BLaER1 treated with 17β-estradiol and CSF1 and Interleukin-3, amounts not matched to agents 10 nM and 100 nM (cell line): ENCODE data around the gene CKLF.
A peak's percentile ranks its signal among the peaks of the same experiment; 100 is the strongest.

Experiments
- H3K27ac ChIP-seq, 11 experiments: shearing (Covaris generic); formaldehyde crosslinking; 2 replicates each; pipeline ENCODE4 v1.8.1; 2022
- H3K27me3 ChIP-seq, 11 experiments: shearing (Covaris generic); formaldehyde crosslinking; 2 replicates each; pipeline ENCODE4 v1.8.1; 2022
- H3K36me3 ChIP-seq, 11 experiments: shearing (Covaris generic); formaldehyde crosslinking; 2 replicates each; pipeline ENCODE4 v1.8.1; 2022
- H3K4me1 ChIP-seq, 10 experiments: shearing (Covaris generic); formaldehyde crosslinking; 2 replicates each; pipeline ENCODE4 v1.8.1; 2022
- H3K4me2 ChIP-seq, 11 experiments: shearing (Covaris generic); formaldehyde crosslinking; 2 replicates each; pipeline ENCODE4 v1.8.1; 2022
- H3K4me3 ChIP-seq, 10 experiments: shearing (Covaris generic); formaldehyde crosslinking; 2 replicates each; pipeline ENCODE4 v1.8.1; 2022
- H3K9ac ChIP-seq, 11 experiments: shearing (Covaris generic); formaldehyde crosslinking; 2 replicates each; pipeline ENCODE4 v1.8.1; 2022
- H3K9me3 ChIP-seq, 11 experiments: shearing (Covaris generic); formaldehyde crosslinking; replicated peaks in 1 of 11; 2 replicates each; pipeline ENCODE4 v1.8.1; 2022
- H4K20me1 ChIP-seq, 11 experiments: shearing (Covaris generic); formaldehyde crosslinking; 2 replicates each; pipeline ENCODE4 v1.8.1; 2022
- Cebpa-rat ChIP-seq, 11 experiments: shearing (Covaris generic); IDR thresholded peaks; 2 replicates each; pipeline ENCODE4 v1.8.1; 2022

The CKLF gene

GRCh38 chr16:66554021-66554420, 1.6 kb downstream of the CKLF start:
- peak overlapping the region in 10 of 11 experiments; percentile 88 to 99 (median 99); a peak in 16 of 22 replicates for H3K27ac ChIP-seq
- peaks cover 19 to 56% (median 40%) of the 10 kb centered on the region in 11 experiments; a peak in 20 of 22 replicates for H3K36me3 ChIP-seq
- no peaks in the 10 kb centered on the region for H3K27me3 ChIP-seq
- TF ChIP-seq Cebpa-rat (IDR thresholded peaks at IDR 0.05), result no peak
- H4K20me1 ChIP-seq, result peaks cover 0 to 45% (median 11%) of the 10 kb centered on the region in 11 experiments; a peak in 12 of 22 replicates
- H3K4me2 ChIP-seq, result peak overlapping the region; percentile 90 to 98 (median 96)
- H3K9ac ChIP-seq, result peak overlapping the region; percentile 74 to 98 (median 96); a peak in 19 of 22 replicates
- peaks cover 78 to 93% (median 84%) of the 10 kb centered on the region in 10 experiments for H3K4me1 ChIP-seq
- peak overlapping the region; percentile 64 to 89 (median 77); a peak in 19 of 20 replicates for H3K4me3 ChIP-seq
- H3K9me3 ChIP-seq, result no peaks in the 10 kb centered on the region

- Histone ChIP-seq H3K4me1 (peaks cover 73 to 93% (median 84%) of the 10 kb centered on the region in 10 experiments), H3K27ac (peak overlapping the region in 8 of 11 experiments; percentile 9 to 99 (median 99); a peak in 14 of 22 replicates)
- TF ChIP-seq Cebpa-rat (IDR thresholded peaks at IDR 0.05), result peak in 6 of 11 experiments; percentile 28 to 86 (median 66); a peak in 11 of 22 replicates
Observed at GRCh38 chr16:66554495-66554894, 2.1 kb downstream of the CKLF start.

DNA sequence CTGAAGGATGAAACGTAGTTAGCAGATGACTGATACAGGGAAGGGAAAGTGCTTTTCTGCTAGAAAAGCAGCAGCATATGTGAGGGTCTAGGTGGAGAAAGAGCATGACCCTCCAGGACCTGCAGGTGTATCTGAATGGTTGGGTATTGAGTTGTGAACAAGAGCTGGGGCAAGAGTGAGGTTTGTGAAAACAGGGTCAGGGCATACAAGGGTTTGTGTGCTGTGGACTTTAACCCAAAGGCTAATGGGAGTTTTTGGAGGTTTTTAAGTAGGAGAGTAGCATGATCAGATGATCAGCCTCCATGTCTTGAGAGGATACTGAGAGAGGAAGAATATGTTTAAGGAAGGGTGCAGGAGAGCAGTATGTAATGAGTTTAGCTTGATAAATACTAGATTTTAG, 7.7 kb downstream of the CKLF start:
- H4K20me1 ChIP-seq, result peaks cover 0 to 100% (median 54%) of the 10 kb centered on the region in 11 experiments; a peak in 18 of 22 replicates
- no peak for TF ChIP-seq Cebpa-rat (IDR thresholded peaks at IDR 0.05)
- H3K27me3 ChIP-seq, result no peaks in the 10 kb centered on the region
- H3K4me1 ChIP-seq, result peaks cover 65 to 92% (median 82%) of the 10 kb centered on the region in 10 experiments
- peak overlapping the region in 2 of 11 experiments; percentile 10 to 24; a peak in 1 of 22 replicates for H3K27ac ChIP-seq
- no peaks in the 10 kb centered on the region for H3K9me3 ChIP-seq
- no peak overlapping the region for H3K4me3 ChIP-seq
- 0 out of 22 replicates have a peak overlapping the region, but pooled peaks of 2 of the 11 experiments have one; percentile 2 to 9 for H3K9ac ChIP-seq
- H3K36me3 ChIP-seq, result peaks cover 75 to 100% (median 93%) of the 10 kb centered on the region in 11 experiments
- H3K4me2 ChIP-seq, result peak overlapping the region; percentile 16 to 96 (median 48); a peak in 21 of 22 replicates

More at GRCh38 chr16:66554495-66554894, 2.1 kb downstream of the CKLF start:
- H3K27me3 ChIP-seq, result no peaks in the 10 kb centered on the region
- H4K20me1 ChIP-seq, result peaks cover 0 to 49% (median 15%) of the 10 kb centered on the region in 11 experiments; a peak in 12 of 22 replicates
- H3K4me3 ChIP-seq, result peak overlapping the region in 8 of 10 experiments; percentile 68 to 88 (median 77); a peak in 14 of 20 replicates
- H3K9ac ChIP-seq, result peak overlapping the region in 8 of 11 experiments; percentile 74 to 98 (median 96); a peak in 12 of 22 replicates
- no peaks in the 10 kb centered on the region for H3K9me3 ChIP-seq
- peak overlapping the region; percentile 90 to 98 (median 96) for H3K4me2 ChIP-seq
- H3K36me3 ChIP-seq, result peaks cover 24 to 61% (median 44%) of the 10 kb centered on the region in 11 experiments; a peak in 20 of 22 replicates

DNA sequence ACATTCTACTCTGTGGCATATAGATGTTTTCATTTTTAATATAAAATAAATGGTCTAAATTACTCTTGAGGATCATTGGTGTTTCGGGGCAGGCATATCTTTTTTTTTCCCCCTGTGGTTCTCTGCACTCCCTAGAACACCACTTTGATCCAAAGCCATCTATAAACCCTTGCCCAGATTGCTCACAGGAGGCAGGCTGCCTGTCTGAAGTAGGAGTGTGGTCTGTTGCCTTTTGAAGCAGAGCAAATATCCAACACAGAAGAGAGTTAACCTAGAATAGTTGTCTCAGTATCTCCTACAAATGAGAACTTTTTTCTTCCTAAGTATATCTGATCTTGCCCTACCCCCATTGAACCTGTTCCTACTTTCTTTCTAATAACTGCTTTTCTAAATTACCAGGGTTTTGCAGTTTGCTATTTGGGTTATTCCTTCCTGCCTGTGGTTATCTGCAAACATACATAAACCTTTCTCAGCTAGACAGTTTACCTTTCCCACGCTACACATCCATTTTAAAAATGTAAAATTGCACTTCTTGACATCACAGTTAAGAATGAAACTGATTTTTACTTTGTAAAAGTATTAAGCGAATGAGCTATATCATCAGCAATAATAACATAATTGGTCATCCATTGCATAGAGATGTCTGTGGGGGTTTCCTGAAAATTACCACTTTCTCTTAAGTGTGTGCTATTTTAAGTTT, 9.2 kb downstream of the CKLF start:
- H3K4me3 ChIP-seq, result no peak overlapping the region
- H3K4me1 ChIP-seq, result peaks cover 51 to 79% (median 68%) of the 10 kb centered on the region in 10 experiments
- peak overlapping the region in 10 of 11 experiments; percentile 16 to 96 (median 38); a peak in 19 of 22 replicates for H3K4me2 ChIP-seq
- peak overlapping the region in 3 of 11 experiments; percentile 6 to 24 (median 8); a peak in 4 of 22 replicates for H3K27ac ChIP-seq
- H3K27me3 ChIP-seq, result no peaks in the 10 kb centered on the region
- TF ChIP-seq Cebpa-rat (IDR thresholded peaks at IDR 0.05), result no peak
- H3K36me3 ChIP-seq, result peaks cover 85 to 100% (median 96%) of the 10 kb centered on the region in 11 experiments
- peak overlapping the region in 7 of 11 experiments; percentile 2 to 22 (median 11); a peak in 5 of 22 replicates for H3K9ac ChIP-seq
- H3K9me3 ChIP-seq, result peaks cover 0 to 10% (median 6%) of the 10 kb centered on the region in 11 experiments; a peak in 15 of 22 replicates
- peaks cover 0 to 100% (median 64%) of the 10 kb centered on the region in 11 experiments; a peak in 18 of 22 replicates for H4K20me1 ChIP-seq

DNA sequence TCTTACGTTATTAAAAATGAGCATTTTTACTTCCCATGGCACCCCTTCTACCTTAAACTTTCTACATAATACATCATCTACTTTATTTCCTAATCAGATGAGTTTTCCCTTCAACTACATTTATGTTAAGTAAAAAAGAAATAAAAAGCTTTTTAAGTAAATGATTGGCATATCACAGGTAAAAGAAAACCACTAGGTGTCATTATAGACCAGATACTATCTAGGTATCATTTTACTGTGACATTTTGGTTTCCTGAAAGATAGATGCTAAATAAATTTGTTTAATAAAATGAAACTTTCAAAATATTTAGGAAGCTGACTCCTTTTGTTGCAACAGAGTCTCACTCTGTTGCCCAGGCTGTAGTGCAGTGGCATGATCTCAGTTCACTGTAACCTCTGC, 10.0 kb downstream of the CKLF start:
- Histone ChIP-seq H3K27ac (peak overlapping the region in 2 of 11 experiments; percentile 12 to 16; a peak in 1 of 22 replicates), H3K9ac (peak overlapping the region in 6 of 11 experiments; percentile 5 to 58 (median 22); a peak in 4 of 22 replicates), H3K36me3 (peaks cover 86 to 100% (median 97%) of the 10 kb centered on the region in 11 experiments), H3K9me3 (peaks cover 0 to 14% (median 12%) of the 10 kb centered on the region in 11 experiments; a peak in 16 of 22 replicates), H4K20me1 (peaks cover 0 to 95% (median 64%) of the 10 kb centered on the region in 11 experiments; a peak in 18 of 22 replicates), H3K4me2 (peak overlapping the region in 10 of 11 experiments; percentile 10 to 96 (median 47); a peak in 16 of 22 replicates), H3K4me3 (no peak overlapping the region), H3K4me1 (peaks cover 42 to 70% (median 60%) of the 10 kb centered on the region in 10 experiments), H3K27me3 (no peaks in the 10 kb centered on the region)
- no peak for TF ChIP-seq Cebpa-rat (IDR thresholded peaks at IDR 0.05)

GRCh38 chr16:66562986-66563385, 10.6 kb downstream of the CKLF start:
- TF ChIP-seq Cebpa-rat (IDR thresholded peaks at IDR 0.05), result no peak
- Histone ChIP-seq H3K9me3 (peaks cover 0 to 15% (median 12%) of the 10 kb centered on the region in 11 experiments; a peak in 16 of 22 replicates), H3K4me2 (peak overlapping the region in 10 of 11 experiments; percentile 10 to 94 (median 47); a peak in 16 of 22 replicates), H3K27ac (peak overlapping the region in 2 of 11 experiments; percentile 12 to 16; a peak in 2 of 22 replicates), H3K9ac (peak overlapping the region in 5 of 11 experiments; percentile 11 to 58 (median 30); a peak in 6 of 22 replicates), H3K4me3 (no peak overlapping the region), H3K27me3 (no peaks in the 10 kb centered on the region), H3K4me1 (peaks cover 42 to 64% (median 55%) of the 10 kb centered on the region in 10 experiments), H3K36me3 (peaks cover 83 to 100% (median 97%) of the 10 kb centered on the region in 11 experiments), H4K20me1 (peaks cover 0 to 92% (median 58%) of the 10 kb centered on the region in 11 experiments; a peak in 18 of 22 replicates)

DNA sequence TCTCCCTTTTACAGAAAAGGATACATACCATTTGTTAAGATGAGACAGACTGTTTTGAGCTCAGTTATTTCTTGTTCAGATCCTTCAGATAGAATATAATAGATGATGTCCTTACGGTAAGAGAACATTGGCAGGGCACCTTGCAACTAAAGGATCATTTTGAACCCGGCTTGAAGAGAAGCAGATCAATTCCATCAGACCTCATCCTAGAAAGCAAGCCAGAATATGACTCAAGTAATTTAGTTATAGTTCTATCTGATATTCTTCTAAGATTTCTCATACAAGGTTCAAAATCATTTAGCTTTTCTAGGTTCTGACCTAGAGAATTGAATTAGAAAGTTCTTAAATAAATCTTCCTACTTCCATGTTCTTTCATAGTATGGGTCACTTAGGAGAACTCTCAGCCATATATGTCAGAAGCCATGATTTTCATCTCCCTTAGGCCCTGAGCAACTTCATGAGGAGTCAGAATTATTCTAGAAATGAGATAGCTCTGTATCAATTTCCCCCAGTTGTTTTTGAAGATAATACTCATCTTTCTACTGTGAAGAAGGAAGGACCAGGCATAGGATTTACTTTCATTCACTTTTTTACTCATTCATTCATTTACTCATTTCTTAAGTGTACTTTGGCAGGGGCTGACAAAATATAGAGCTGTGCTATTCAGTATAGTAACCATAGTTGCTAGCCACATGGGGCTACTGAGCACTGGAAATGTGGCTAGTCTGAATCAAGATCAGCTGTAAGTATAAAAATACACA, 11.4 kb downstream of the CKLF start:
- H3K4me3 ChIP-seq, result no peak overlapping the region
- peak overlapping the region in 2 of 11 experiments; percentile 42 to 60; a peak in 3 of 22 replicates for H3K4me2 ChIP-seq
- no peak for TF ChIP-seq Cebpa-rat (IDR thresholded peaks at IDR 0.05)
- H3K9me3 ChIP-seq, result peaks cover 0 to 15% (median 12%) of the 10 kb centered on the region in 11 experiments; a peak in 16 of 22 replicates
- H3K4me1 ChIP-seq, result peaks cover 42 to 62% (median 51%) of the 10 kb centered on the region in 10 experiments
- H3K27ac ChIP-seq, result peak overlapping the region in 1 of 11 experiments; percentile 1; a peak in 2 of 22 replicates
- peak overlapping the region in 2 of 11 experiments; percentile 21 to 30; a peak in 2 of 22 replicates for H3K9ac ChIP-seq
- peaks cover 78 to 100% (median 94%) of the 10 kb centered on the region in 11 experiments for H3K36me3 ChIP-seq
- no peaks in the 10 kb centered on the region for H3K27me3 ChIP-seq
- H4K20me1 ChIP-seq, result peaks cover 0 to 92% (median 50%) of the 10 kb centered on the region in 11 experiments; a peak in 18 of 22 replicates
